Midbrain (tissue), 1 donor: ENCODE measurements around the gene SCFD2.
"Not testable (repeated sequence)": the region's sequence is repeated elsewhere in the genome, so short reads cannot be mapped to it uniquely, and the experiment has no call there.

Source experiments
- DNase-seq: peaks from one replicate; lab custom pipeline; 2025; lab: John Stamatoyannopoulos, UW

The SCFD2 gene

DNA sequence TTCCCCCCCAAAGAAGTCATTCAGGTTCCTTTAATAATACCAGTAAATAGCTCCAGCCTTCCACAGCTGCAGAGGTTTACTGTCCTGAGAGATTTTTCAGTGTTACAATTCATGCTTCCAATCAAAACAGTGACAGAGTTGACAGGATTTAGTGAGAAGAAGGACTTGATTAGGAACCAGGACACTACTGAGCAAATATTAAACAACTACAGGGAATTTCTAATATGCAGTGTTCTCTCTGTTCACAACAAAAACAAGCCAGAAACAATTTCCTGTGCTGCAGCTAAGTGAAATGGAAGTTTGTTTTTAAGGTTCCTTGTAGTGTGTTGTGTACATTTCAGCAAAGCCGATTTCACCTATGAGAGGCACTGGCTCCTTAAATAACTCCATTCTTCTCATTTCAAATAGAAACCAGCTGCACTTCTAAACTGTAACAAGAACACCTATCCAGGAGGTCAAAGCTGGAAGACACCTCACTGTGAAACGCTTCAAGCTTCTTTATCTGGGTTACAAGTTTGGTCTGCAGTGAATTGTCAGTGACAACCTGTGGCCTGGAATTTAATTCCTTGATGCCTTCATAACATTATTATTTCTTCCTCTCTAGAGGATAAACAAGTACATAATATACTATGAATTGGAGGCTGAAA, 354.5 kb downstream of the SCFD2 start:
- no peak for DNase-seq

DNA sequence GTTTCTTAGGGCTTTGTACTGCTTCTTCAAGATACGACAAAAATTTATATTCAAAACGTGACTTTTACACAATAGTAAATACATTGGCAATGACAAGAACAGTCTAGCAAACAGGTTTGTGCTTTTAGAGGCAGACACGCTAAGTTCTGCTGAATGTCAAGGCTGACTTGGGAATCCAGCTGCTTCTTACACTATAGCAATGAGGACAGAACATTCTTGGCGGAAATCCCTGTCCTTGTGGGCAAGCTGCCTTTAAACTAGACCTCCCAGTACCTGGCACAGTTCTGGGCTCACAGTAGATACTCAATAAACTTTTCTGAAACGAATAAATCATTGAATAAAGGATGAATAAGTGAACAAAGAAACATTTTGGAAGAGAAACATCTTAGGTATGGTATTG, 355.5 kb downstream of the SCFD2 start:
- DNase-seq, result peak; percentile 15

DNA sequence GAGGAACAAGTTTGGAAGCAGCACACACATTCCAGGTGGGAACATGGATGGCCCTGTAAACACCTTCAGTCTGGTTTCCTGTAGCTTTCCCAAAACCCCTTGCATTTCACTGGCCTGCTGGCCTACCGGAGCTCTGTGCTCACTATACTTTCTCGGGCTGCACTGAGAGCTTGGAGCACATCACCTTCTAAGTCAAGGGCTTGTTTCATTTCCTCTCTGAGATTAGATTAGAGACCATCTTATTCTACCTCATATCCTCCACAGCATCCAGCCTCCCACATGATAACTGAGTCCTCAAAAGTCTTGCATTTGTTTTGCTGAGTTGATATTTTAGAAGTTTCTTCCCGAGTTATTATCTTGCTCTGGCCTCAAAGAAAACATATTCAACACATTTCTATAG, 356.0 kb downstream of the SCFD2 start:
- no peak for DNase-seq

DNA sequence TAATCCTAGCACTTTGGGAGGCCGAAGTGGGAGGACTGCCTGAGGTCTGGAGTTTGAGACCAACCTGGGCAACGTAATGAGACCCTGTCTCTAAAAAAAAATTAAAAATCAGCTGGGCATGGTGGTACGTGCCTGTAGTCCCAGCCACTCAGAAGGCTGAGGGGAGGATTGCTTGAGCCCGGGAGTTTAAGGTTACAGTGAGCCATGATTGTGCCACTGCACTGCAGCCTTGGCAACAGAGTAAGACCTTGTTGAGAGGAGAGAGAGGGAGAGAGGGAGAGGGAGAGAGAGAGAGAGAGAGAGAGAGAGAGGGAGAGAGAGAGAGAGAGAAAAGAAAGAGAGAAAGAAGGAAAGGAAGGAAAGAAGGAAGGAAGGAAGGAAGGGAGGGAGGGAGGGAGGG, 358.8 kb downstream of the SCFD2 start:
- no peak for DNase-seq

DNA sequence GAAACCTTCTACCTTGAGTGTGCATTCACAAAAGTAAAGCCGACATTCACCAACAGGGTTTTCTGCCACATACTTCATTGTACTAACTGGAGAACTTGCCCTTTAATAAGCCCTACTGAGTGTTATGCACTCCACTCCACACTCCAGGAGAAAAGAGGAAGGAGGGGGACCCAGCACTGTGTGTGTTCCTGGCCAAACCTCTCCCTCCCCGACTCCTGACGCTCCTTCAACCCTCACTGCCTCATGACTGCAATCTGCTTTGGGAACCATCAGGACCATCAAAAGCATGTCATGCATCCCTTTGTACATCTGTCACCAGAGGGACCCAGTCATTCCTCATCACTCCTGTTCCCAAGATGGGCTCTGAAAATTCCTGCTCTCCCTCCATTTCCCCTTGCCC, 360.1 kb downstream of the SCFD2 start:
- DNase-seq, result no peak

DNA sequence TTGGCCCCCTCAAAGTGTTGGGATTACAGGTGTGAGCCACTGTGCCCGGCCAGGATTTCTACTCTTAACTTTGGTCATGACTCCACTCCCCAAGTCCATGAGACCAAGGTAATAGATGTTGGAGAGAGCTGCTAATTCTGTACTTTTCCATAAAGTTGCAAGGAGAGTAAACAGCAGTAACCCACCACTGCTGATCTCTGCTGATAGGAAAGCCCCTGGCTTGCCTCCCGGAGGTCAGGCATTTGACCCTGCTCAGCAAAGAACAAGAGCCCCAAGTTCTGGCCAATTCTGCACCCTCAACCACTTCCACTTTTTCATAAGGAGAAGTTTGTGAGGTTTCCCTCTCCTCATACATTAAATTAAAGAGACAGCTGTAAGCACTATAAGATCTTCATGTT, 360.7 kb downstream of the SCFD2 start:
- no peak for DNase-seq

DNA sequence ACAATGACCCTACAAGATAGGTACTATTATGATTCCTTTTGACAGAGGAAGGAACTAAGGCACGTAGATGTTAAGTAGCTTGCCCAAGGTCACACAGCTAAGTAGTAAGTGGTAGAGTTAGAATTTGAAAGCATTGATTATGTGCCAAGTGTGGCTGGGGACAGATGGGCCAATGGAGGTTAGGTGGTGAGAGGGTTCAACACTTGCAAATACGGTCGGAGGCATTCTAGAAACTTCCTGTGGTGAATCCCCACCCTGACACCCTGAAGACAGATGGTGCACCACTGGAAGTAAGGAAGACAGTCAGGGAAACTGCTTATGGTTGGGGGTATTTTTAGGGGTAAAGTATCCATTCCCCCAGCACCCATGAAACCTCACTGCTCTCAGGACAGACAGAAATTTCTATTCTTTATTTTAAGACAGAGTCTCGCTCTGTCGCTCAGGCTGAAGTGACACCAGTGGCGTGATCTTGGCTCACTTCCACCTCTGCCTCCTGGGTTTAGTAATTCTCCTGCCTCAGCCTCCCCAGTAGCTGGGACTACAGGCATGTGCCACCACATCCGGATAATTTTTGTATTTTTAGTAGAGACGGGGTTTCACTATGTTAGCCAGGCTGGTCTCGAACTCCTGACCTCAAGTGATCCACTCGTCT, 361.2 kb downstream of the SCFD2 start:
- DNase-seq, result no peak

DNA sequence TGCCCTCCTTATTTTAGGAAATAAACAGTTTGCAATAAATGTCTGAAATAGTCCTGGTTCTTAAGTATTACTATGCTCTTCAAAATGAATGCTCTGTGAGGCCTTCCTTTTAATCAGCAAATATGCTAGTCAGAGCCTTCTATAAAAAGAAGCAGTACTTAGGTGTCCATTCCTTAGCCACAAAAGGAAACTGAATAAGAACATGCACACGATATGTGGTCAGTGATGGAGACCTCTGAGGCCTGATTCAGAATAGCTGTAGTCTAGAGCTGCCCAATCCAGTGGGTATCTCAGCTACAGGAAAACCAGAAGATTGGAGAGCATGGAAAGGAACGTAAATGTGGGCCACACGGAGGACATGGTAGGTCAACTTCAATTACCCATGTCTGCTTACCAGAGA, 361.9 kb downstream of the SCFD2 start:
- DNase-seq, result no peak

DNA sequence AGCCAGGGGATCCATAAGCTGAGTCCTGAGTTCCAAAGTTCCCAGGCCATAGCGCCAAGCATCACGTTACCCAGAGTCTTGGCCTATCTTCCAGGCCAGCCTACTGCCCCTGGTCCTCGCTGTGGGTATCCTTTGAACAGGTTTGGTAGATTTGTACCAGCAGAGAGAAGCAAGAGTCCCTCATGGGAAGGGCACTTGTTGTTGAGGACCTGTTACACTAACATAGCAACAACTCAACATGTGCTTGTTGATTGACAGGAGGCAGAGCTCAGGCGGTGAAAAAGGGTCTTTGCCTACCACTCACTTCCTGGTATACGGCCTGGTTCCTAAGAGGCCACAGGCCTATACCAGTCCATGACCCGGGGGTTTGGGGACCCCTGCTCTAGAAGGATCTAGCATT, 365.3 kb downstream of the SCFD2 start:
- no peak for DNase-seq

DNA sequence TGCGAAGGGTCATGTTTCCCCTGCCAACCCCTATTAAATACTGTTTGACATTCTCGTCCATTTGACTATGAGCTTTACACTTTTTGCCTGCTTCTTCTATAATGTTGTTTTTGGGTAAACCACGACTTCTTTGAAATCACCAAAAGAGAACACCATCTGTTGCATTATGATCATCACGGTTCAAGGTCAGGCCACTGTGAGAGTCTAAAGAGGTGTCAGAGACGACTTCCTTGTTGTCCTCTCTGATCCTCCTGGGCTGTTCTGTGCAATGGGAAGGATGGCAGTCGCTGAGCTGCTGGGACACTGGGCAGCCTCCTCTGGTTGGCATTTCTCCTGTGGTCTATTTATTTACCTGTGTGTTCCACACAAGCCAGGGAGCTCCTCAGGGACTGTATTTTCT, 366.2 kb downstream of the SCFD2 start:
- DNase-seq, result no peak

DNA sequence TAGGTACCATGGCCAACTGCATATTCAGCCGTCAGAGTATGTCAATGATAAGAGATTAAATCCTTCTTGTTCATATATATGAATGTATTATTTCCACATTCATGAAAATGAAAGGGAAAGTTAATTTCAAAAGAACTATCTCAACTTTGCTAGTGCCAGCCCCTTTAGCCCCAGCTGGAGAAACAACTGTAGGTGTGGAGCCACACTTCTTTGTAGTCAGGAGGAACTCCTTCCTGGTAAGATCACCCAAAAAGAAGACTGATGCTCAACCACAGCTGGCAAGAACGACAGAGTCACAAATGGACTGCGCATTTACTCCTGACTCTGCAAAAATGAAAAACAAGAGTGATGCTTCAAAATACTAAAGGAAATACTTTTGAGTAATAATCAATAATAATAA, 367.4 kb downstream of the SCFD2 start:
- DNase-seq, result no peak

DNA sequence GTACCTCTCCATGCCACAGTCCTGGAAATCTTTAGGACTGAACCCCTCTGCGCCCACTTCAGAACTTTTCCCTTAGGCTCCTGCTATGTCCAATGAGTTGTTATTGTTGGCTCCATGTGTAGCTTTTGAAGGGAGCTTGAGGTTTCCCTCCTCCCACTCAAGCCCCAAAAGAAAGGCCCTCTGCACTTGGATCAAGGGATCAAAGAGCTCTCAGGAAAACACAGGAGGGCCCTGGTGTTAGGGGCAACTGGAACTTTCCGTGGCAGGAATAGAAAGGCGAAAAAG, 368.8 kb downstream of the SCFD2 start:
- DNase-seq, result no peak

DNA sequence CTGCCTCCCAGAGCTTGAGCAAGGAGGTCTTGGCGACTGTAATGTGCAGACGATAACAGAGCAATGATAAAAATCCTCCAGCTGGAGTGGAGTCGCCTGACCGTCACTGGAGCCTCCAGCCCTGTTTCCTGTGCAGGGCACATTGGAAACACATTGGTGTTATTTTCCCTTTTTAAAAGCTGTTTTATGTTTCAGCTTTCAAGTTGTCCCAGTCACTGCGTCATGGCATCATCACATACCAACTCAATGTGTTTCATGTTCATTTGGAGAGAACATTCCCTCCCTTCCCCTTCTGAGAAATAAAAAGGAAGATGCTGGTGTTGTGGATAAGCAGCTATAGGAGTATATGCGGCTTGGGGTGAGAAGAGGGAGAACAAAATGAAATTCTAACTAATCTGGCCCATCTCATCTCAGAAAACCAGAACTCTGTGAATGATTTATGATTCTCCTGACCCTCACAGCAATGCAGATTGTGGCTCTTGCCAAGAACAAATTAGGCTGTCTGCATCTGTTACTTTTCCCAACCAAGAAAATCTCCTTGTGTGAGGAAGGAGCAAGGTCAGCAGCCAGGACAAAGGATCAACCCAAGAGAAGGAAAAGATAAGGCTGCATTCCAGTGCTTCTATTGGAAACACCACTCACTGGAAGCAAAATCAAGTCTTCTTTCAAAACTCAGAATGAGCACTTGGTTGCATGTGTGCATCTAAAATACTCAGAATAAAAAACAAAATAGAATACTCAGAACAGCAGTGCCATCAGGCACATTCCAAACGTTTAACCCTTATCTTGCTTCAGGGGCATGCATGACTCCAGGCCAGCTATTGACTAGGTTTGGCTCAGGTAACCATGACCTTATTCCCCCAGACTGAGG, 369.4 kb downstream of the SCFD2 start:
- DNase-seq, result no peak

DNA sequence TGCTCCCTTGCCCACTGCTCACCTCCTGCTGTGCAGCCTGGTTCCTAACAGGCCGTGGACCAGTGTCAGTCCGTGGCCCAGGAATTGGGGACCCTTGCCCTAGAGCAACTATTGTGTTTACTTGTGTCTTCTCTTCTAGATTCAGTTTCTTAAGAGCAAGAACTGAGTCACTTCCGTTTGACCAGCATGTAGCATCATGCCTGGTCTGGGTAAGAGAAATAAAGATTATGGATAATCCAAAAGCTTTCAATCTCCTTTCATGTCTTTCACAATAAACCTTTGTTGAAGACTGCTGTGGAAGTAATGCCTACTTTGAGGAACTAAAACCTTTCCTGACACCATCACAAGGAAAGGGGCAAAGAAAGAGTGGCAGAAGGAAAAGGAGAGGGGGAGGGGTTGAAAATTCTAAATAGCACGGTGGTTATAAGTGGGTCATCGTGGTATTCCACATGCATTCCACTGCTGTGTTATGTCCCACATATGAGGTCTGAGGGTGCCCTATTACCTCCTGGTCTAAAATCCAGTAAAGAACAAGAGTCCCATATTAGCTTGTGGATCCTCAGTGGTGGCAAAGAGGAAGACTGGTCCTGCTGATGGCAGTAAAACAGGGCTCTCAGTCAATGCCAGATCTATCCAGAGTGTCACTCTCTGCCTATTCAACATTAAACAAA, 370.4 kb downstream of the SCFD2 start:
- DNase-seq, result no peak

DNA sequence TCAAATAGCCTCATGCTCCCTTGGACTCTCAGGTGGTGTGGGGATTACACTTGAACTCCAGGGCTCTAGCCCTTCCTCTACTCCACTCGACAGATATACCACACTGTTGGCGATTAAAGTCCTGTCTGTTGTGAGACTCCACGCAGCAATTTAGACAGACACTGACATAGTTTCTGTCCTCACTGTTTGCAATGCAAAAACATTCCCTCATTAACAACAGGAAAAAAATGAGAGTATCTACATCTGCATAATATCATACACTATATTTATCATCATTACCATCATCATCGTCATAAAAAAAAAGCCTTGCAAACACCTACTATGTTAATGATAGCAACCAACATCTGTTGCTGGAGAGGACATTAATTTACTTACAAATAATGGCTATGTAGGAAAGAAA, 371.3 kb downstream of the SCFD2 start:
- no peak for DNase-seq

DNA sequence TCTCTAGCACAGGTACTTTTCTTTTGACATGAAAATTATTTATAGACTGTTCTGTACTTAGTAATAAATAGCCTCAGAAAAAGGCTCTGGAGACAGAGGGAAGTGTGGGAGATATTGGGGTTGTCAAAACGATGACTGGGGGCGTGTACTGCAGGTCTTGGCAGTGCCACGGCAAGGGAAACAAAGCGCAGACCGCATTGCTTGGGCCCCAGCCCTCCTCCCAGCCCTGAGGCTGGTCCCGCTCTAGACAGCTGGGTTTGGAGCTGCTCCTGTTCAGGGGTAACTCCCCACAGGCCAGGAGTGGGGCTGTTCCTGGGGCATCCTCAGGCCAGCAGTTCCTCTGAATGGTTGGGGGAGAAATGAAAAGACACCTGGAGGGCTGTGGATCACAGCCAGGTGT, 372.1 kb downstream of the SCFD2 start:
- DNase-seq, result no peak

DNA sequence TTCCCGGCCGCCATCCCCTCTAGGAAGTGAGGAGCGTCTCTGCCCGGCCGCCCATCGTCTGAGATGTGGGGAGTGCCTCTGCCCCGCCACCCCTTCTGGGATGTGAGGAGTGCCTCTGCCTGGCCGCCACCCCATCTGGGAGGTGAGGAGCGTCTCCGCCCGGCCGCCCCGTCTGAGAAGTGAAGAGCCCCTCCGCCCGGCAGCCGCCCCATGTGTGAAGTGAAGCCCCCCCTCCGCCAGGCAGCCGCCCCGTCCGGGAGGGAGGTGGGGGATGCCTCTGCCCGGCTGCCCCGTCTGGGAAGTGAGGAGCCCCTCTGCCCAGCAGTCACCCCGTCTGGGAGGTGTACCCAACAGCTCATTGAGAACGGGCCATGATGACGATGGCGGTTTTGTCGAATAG, 373.3 kb downstream of the SCFD2 start:
- DNase-seq, result not testable (repeated sequence)

DNA sequence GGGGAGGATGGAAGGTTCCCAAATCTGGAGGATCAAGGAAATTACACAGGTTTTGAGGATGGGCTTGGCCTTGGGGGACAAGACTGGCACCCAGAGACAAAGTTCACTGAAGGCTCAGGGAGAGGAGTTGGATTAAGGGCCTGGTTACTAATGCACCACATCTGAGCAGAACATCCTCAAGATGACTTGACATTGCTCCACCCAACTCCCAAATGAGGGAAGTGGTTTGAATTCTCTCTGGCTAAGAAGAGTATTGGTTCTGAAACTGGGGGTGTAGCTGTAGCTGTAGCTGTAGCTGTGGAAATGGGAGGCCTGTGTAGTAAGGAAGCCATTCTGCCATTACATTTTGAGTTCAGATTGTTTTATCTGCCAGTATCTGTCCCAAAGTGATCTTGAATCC, 374.4 kb downstream of the SCFD2 start:
- DNase-seq, result no peak

DNA sequence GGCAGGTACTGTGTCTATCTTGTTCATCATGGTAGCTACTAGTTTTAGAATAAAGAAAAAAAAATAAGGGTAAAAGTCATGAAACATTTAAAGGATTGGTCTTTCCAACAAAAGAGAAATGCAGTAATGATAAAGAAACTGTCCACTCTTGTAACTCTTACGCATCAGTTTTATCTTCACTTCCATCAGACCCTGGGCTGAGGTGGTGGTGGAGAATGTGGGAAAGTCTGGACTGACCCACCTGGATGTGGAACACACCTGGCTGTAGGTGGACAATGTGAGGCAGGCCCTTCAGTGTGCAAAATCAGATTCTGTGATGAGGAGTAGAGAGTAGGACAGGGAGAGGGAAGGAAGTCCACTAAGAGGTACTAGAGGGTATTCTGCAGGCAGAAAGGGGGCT, 375.2 kb downstream of the SCFD2 start:
- DNase-seq, result no peak

DNA sequence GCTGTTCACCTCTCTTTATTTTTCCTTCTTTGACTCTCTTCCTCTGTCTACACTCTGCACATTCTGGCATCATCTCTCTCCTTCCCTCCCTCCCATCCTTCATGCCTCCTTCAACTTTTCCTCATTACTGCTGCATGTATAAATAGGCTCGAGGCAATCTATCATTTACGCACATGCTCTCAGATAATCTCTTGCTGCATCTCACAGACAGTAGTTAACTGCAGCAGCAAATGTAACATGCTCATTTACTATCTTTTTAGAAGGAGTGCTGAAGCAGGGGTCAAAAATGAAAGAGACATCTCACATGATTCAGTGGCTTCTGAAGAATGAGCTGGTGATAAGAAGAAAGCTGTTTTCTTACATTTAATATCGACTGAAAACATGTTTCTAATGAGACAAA, 376.0 kb downstream of the SCFD2 start:
- no peak for DNase-seq

DNA sequence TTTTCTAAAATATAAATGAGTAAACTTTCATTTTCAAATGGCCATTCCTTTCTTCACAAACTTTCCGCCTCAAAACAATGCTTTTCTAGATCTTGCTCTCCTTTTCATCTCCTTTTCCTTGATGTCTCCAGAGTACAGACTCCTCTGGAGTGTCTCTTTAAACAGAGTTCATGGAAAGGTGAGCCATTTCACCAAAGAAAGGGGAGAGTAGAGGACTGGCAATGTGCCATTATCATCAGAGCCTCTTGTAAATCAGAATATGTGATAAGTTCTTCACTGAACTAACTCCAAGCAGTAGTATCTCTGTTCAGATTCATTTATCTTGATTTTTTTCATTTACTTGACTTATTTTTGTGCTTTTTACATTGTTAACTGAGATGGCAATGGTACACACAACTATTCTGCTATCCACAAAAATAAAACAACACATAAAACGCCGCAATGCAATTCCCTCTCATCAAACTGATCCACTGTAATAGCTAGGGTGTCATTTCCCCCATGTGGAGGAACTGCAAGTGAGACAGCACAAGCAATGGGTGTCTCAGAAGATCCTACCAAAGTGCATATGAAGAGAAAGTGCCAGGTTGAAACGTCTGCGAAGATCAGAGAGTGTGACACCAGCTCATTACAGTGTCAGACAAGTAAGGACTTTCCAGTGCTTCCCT, 378.3 kb downstream of the SCFD2 start:
- DNase-seq, result no peak

DNA sequence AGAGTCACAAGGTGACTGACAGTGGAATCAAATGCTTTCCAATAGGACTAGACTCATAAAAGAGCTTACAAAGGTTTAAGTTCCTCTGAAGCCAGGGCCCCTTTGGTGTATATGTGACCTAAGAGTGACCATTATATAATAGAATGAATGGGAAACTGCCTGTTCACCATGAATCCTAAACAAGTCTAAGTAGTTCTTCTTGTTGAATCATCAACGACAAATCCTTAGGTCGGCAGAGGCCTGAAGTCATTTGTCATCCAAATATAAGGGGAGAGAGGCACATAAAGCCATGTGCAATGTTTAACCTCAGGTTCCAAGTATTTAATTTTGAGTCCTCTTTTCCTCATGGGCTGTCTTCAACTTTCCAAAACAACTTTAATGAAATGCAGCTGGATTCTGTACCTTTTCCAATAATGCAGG, 381.4 kb downstream of the SCFD2 start:
- no peak for DNase-seq
